ENCODE results near the gene INPP4A.
"Not testable (repeated sequence)": the region's sequence is repeated elsewhere in the genome, so short reads cannot be mapped to it uniquely, and the experiment has no call there.

INPP4A gene

GRCh38 chr2:98408155-98408554 lies 36.5 kb upstream of the INPP4A start:
- no peak overlapping the region for H3K27ac ChIP-seq
- TF ChIP-seq, protein P1, sequence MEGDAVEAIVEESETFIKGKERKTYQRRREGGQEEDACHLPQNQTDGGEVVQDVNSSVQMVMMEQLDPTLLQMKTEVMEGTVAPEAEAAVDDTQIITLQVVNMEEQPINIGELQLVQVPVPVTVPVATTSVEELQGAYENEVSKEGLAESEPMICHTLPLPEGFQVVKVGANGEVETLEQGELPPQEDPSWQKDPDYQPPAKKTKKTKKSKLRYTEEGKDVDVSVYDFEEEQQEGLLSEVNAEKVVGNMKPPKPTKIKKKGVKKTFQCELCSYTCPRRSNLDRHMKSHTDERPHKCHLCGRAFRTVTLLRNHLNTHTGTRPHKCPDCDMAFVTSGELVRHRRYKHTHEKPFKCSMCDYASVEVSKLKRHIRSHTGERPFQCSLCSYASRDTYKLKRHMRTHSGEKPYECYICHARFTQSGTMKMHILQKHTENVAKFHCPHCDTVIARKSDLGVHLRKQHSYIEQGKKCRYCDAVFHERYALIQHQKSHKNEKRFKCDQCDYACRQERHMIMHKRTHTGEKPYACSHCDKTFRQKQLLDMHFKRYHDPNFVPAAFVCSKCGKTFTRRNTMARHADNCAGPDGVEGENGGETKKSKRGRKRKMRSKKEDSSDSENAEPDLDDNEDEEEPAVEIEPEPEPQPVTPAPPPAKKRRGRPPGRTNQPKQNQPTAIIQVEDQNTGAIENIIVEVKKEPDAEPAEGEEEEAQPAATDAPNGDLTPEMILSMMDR (conservative IDR thresholded peaks at IDR 0.05) = no peak

DNA sequence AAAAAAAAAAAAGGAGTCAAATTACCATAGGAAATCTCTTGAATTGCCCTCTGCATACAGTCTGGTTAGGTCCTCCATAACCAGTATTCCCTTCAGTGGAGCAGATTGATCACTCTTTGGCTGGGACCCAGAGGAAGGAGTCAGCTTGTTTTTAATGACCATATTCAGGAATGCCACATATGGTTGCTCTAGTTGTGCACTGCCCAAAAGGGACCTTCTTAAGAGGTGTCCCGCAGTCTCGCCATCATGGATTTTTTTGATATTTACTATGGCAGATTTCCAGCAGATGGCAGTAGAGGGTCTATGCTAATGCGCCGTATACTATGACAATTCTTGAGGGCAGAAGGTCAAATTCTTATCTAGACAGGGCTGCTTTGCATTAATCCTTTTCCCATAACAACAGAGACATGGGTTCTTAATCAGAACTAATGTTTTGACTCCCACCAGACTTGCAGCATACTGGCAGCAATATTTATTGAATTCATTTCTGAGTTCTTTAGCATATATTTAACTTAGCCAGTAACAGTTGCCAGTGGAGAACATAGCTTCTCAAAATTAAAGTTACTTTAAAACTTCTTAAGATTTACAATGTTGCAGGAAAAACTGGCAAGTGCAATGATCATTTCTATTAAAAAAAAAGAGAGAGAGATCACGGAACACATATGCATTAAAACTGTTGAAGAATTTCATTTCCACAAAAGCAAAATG lies 31.8 kb upstream of the INPP4A start:
- TF ChIP-seq, protein P1 (conservative IDR thresholded peaks at IDR 0.05) = peak; percentile 80
- H3K27ac ChIP-seq = no peak overlapping the region

DNA sequence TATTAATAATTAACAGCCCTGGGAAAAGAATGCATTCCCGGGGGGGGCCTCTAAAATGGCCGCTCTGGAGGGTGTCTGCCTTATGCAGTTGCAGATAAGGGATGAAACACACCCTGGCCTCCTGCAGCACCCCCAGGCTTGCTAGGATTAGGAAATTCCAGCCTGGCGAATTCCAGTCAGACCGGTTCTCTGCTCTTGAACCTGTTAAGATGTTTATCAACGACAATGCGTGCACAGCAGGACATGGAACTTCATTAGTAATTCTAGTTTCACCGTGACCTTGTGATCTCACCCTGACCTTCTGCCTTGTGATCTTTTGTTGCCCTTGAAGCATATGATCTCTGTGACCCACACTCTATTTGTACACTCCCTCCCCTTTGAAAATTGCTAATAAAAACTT lies 30.4 kb upstream of the INPP4A start:
- not testable (repeated sequence) for H3K27ac ChIP-seq

DNA sequence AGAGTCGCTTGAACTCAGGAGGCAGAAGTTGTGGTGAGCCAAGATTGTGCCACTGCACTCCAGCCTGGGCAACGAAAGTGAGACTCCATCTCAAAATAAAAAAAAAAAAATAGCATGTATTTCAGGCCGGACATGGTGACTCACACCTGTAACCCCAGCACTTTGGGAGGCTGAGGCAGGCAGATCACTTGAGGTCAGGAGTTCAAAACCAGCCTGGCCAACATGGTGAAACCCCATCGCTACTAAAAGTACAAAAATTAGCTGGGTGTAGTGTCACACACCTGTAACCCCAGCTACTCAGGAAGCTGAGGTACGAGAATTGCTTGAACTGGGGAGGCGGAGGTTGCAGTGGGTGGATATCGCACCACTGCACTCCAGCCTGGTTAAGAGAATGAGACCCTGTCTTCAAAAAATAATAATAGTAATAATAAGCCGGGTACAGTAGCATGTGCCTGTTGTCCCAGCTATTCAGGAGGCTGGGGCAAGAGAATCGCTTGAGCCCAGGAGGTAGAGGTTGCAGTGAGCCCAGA lies 28.9 kb upstream of the INPP4A start:
- not testable (repeated sequence) for H3K27ac ChIP-seq

- H3K27ac ChIP-seq = no peak overlapping the region
- TF ChIP-seq, protein P1 (conservative IDR thresholded peaks at IDR 0.05) = no peak
Measured at GRCh38 chr2:98416383-98417159, 28.1 kb upstream of the INPP4A start.

DNA sequence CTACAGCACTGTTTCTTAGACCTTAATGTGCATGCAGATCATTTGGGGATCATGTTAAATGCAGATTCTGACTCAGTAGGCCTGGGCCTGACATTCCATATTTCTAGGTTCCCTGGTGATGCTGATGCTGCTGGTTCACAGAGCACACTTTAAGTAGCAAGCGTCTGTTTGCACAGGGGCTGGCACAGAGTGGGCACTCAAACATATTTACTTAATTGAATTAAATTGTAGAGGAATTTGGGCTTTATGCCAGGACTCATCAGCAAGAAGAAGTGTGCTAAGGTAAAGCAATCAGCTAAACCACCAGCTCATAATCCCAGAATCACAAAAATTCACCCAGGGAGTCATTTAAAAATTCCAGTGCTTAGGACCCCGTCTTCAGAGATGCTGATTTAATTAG lies 25.1 kb upstream of the INPP4A start:
- H3K27ac ChIP-seq = no peak overlapping the region
- TF ChIP-seq, protein P1 (conservative IDR thresholded peaks at IDR 0.05) = no peak

- TF ChIP-seq, protein P1 (conservative IDR thresholded peaks at IDR 0.05) = no peak
- H3K27ac ChIP-seq = no peak overlapping the region
Measured at GRCh38 chr2:98419977-98420725, 24.5 kb upstream of the INPP4A start.

DNA sequence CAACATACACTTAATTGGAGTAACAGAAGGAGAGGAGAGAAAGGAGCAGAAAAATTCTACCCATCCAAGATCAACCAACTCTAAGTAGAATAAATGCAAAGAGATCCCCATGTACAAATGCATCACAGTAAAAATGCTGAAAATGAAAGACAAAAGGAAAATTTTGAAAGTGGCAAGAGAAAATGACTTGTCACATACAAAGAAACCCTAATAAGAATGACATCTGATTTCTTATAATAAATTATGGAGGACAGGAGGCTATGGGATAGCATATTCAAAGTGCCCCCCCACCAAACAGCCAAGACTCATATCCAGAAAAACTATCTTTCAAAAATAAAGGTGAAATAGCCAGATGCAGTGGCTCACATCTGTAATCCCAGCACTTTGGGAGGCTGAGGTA lies 22.2 kb upstream of the INPP4A start:
- TF ChIP-seq, protein P1 (conservative IDR thresholded peaks at IDR 0.05) = no peak
- no peak overlapping the region for H3K27ac ChIP-seq
